HepG2 (cell line): ENCODE results near the gene IL17C. TPM values are rescaled to one million over a fixed set of nuclear protein-coding genes. Genes with fewer than 3 reads are reported as not detected.
A peak's percentile ranks its signal among the peaks of the same experiment; 100 is the strongest.

ENCODE experiments used
- ATAC-seq: fragments of 200-7000 bp; cut with Tn5 transposase; 3 replicates; pipeline ENCODE4 v1.9.1; 2020; ENCODE audit warnings: mild to moderate bottlenecking, moderate library complexity
- BruUV-seq: library from RNA; stranded (reverse); fragments of 400-500 nt; replicated peaks from 2 replicates; lab custom pipeline; 2021; lab: Mats Ljungman, UMichigan
- CTCF ChIA-PET: fragments of 300-600 bp; formaldehyde crosslinking; extraction: SDS; loops from one replicate; lab custom pipeline; 2021; ENCODE audit warnings: low total read pairs, inconsistent platforms, low intra/inter-chr PET ratio; lab: Yijun Ruan, JAX
- POLR2A ChIA-PET: fragments of 350-600 bp; sonication (Branson Sonifier 250); formaldehyde crosslinking; loops from one replicate; lab custom pipeline; 2020; ENCODE audit warnings: antibody characterized with exemption, inconsistent platforms; lab: Yijun Ruan, JAX
- DNase-seq: peaks from one replicate; pipeline ENCODE4 v3.0.0-alpha.2; 2015; ENCODE audit warnings: low spot score
- FAIRE-seq: peaks from 3 replicates; lab custom pipeline; 2011; peaks lifted over from hg19 to GRCh38; lab: Jason Lieb, UNC
- H2AFZ ChIP-seq: one replicate; pipeline ENCODE4 v1.6.1; 2011; ENCODE audit warnings: low read length, inconsistent platforms
- H3K27ac ChIP-seq: fragments of 300-600 bp; 3 replicates; pipeline ENCODE4 v1.8.0; 2011; ENCODE audit warnings: mixed run types, mild to moderate bottlenecking, mixed read lengths, low read length, inconsistent platforms; ENCODE audit not compliant: insufficient read depth; ENCODE audit errors: extremely low read length
- H3K27me3 ChIP-seq, 2 experiments: fragments of 200-600 bp in 1 of 2; 2 replicates in 1 of 2; 3 replicates in 1 of 2; pipeline versions ENCODE4 v1.6.0 to v1.8.0; 2011; ENCODE audit warnings: low read length in 2 of 2, mild to moderate bottlenecking in 2 of 2, moderate library complexity in 2 of 2, inconsistent platforms in 1 of 2; ENCODE audit not compliant: insufficient read depth in 2 of 2, control insufficient read depth in 1 of 2
- H3K36me3 ChIP-seq, 2 experiments: fragments of 200-600 bp in 1 of 2; replicated peaks in 1 of 2; 2 replicates in 1 of 2; 3 replicates in 1 of 2; pipeline versions ENCODE4 v1.5.1 to v1.8.0; 2011; ENCODE audit warnings: low read length in 2 of 2, inconsistent platforms in 1 of 2; ENCODE audit not compliant: insufficient read depth in 2 of 2, control insufficient read depth in 1 of 2
- H3K4me1 ChIP-seq: 2 replicates; pipeline ENCODE4 v1.5.1; 2012; ENCODE audit warnings: low read length, inconsistent platforms; ENCODE audit not compliant: insufficient read depth
- H3K4me2 ChIP-seq: 2 replicates; pipeline ENCODE4 v1.6.0; 2011; ENCODE audit warnings: low read depth, low read length, inconsistent platforms
- H3K4me3 ChIP-seq, 3 experiments: fragments of 200-600 bp in 1 of 3; sonication (generic), shearing (Covaris generic) in 1 of 3; replicated peaks in 1 of 3; 2 replicates each; pipeline ENCODE4 v1.5.1; 2011 to 2016; ENCODE audit warnings: low read length in 3 of 3, inconsistent platforms in 2 of 3, low read depth in 2 of 3, mild to moderate bottlenecking in 2 of 3, control low read depth in 1 of 3, mixed read lengths in 1 of 3; ENCODE audit not compliant: insufficient read depth in 1 of 3
- H3K79me2 ChIP-seq: one replicate; pipeline ENCODE4 v1.6.1; 2011; ENCODE audit warnings: low read length, inconsistent platforms; ENCODE audit not compliant: insufficient read depth
- H3K9ac ChIP-seq: 2 replicates; pipeline ENCODE4 v1.6.0; 2011; ENCODE audit warnings: mild to moderate bottlenecking, low read depth, low read length, inconsistent platforms; ENCODE audit not compliant: insufficient read depth
- H3K9me3 ChIP-seq: 2 replicates; pipeline ENCODE4 v1.5.1; 2012; ENCODE audit warnings: mild to moderate bottlenecking, low read length
- H4K20me1 ChIP-seq: 2 replicates; pipeline ENCODE4 v1.6.0; 2011; ENCODE audit warnings: inconsistent platforms, mild to moderate bottlenecking, low read length, moderate library complexity; ENCODE audit not compliant: insufficient read depth
- ARNTL ChIP-seq: sonication (generic); formaldehyde crosslinking; IDR thresholded peaks from 2 replicates; pipeline ENCODE4 v1.4.0; 2020; ENCODE audit warnings: mild to moderate bottlenecking, missing genetic modification reagents
- HMGXB4 ChIP-seq, 2 experiments: sonication (generic) in 1 of 2; formaldehyde crosslinking in 1 of 2; IDR thresholded peaks; 2 replicates each; pipeline versions ENCODE4 v1.4.0 to v1.6.1; 2018 to 2020; ENCODE audit warnings: missing genetic modification reagents in 2 of 2, borderline replicate concordance in 1 of 2, low read depth in 1 of 2, mild to moderate bottlenecking in 1 of 2, missing biosample characterization in 1 of 2
- KDM4B ChIP-seq: sonication (generic); formaldehyde crosslinking; IDR thresholded peaks from 2 replicates; pipeline ENCODE4 v1.4.0; 2020; ENCODE audit warnings: missing genetic modification reagents
- PITX1 ChIP-seq: sonication (generic); formaldehyde crosslinking; IDR thresholded peaks from 2 replicates; pipeline ENCODE4 v1.5.1; 2020; ENCODE audit warnings: mild to moderate bottlenecking, missing genetic modification reagents
- PRDM10 ChIP-seq: sonication (generic); formaldehyde crosslinking; IDR thresholded peaks from 2 replicates; pipeline ENCODE4 v1.4.0; 2020; ENCODE audit warnings: low read depth, missing genetic modification reagents
- PREB ChIP-seq: sonication (generic); formaldehyde crosslinking; IDR thresholded peaks from 2 replicates; pipeline ENCODE4 v1.4.0; 2020; ENCODE audit warnings: missing genetic modification reagents
- TP53 ChIP-seq: sonication (generic); formaldehyde crosslinking; conservative IDR thresholded peaks from 2 replicates; pipeline ENCODE4 v1.4.0; 2020; ENCODE audit warnings: missing genetic modification reagents
- ZC3H4 ChIP-seq: sonication (generic); formaldehyde crosslinking; IDR thresholded peaks from 2 replicates; pipeline ENCODE4 v1.4.0; 2020; ENCODE audit warnings: missing genetic modification reagents, borderline replicate concordance
- ZNF597 ChIP-seq: sonication (generic); formaldehyde crosslinking; IDR thresholded peaks from 2 replicates; pipeline ENCODE4 v1.5.0; 2020; ENCODE audit warnings: missing genetic modification reagents
- ZSCAN20 ChIP-seq: sonication (generic); formaldehyde crosslinking; IDR thresholded peaks from 2 replicates; pipeline ENCODE4 v1.4.0; 2020; ENCODE audit warnings: missing genetic modification reagents, mild to moderate bottlenecking, borderline replicate concordance
- WGBS: methylation state at CpG from one replicate; pipeline ENCODE4 v1.1.6; 2017; ENCODE audit warnings: low lambda C conversion rate; 5-methylcytosine and 5-hydroxymethylcytosine counted together
- in situ Hi-C: cut with HindIII; loops from 2 replicates; pipeline ENCODE4 v1.10.0; 2017; ENCODE audit warnings: low pct_unique_long_range_greater_than_20kb; ENCODE audit not compliant: extremely low pct_ligation_motif_present
- intact Hi-C: fragments of 100-400 bp; cut with micrococcal nuclease; formaldehyde crosslinking; loops from one replicate; pipeline ENCODE4 v1.10.0; 2022; ENCODE audit not compliant: unreplicated experiment
- polyA plus RNA-seq, 8 experiments: library from polyadenylated mRNA; depleted of rRNA in 3 of 8; stranded (reverse) in 7 of 8; unstranded in 1 of 8; fragments of >200 nt; fragmentation: Illumina TruSeq in 4 of 8; extraction: Trizol in 4 of 8; gene quantifications; 2 replicates each; pipeline versions ENCODE4 v1.2.1 to v1.2.3, GENCODE V29; 2011 to 2016; ENCODE audit warnings: low read depth in 4 of 8, missing spikeins in 1 of 8, mixed read lengths in 1 of 8; ENCODE audit not compliant: insufficient read depth in 1 of 8
- total RNA-seq, 5 experiments: library from RNA; depleted of rRNA; stranded (reverse); fragments of >200 nt; fragmentation: Illumina TruSeq; extraction: Trizol; gene quantifications; 2 replicates each; pipeline ENCODE4 v1.2.3, GENCODE V29; 2016; ENCODE audit warnings: low read depth in 1 of 5

IL17C gene
- total and polyA plus RNA-seq, 2 of the 13 experiments (the other 11 are each of a cell fraction or from before 2014, with no cell fraction given) = not detected

GRCh38 chr16:88600539-88600896 lies 37.9 kb upstream of the IL17C start (continued):
- no peak for TF ChIP-seq HMGXB4 (CRISPR knock-in tag; IDR thresholded peaks at IDR 0.05; ENCODE audit: borderline replicate concordance in 1 of 2, low read depth in 1 of 2)
- no peak for TF ChIP-seq KDM4B (CRISPR knock-in tag)

GRCh38 chr16:88601313-88602036 lies 36.9 kb upstream of the IL17C start:
- no peak for ATAC-seq
- ChIA-PET CTCF (no interaction called here), POLR2A (no interaction called here)
- WGBS = 95% methylated on average over 9 of the region's 9 CpGs
- no peak for DNase-seq
- peaks cover 36% of the 10 kb centered on the region for H3K4me1 ChIP-seq
- H3K4me3 ChIP-seq = no peak overlapping the region
- in situ Hi-C loops (no loop called here), intact Hi-C loops (no loop called here)
- no peak for TF ChIP-seq PITX1
- no peak for TF ChIP-seq ZSCAN20 (CRISPR knock-in tag)
- no peak for TF ChIP-seq PRDM10
- no peak for TF ChIP-seq ARNTL
- no peak for TF ChIP-seq TP53 (CRISPR knock-in tag)
- TF ChIP-seq PREB (CRISPR knock-in tag) = no peak
- TF ChIP-seq ZC3H4 (CRISPR knock-in tag) = no peak
- no peak for TF ChIP-seq ZNF597 (CRISPR knock-in tag)
- BruUV-seq = no TSS peak
- no peak overlapping the region for H2AFZ ChIP-seq
- no peak overlapping the region for H3K9ac ChIP-seq
- FAIRE-seq = no peak
- H3K4me2 ChIP-seq = no peak overlapping the region
- H3K9me3 ChIP-seq = no peaks in the 10 kb centered on the region
- H3K36me3 ChIP-seq = peaks cover 40 to 69% of the 10 kb centered on the region in 2 experiments
- H3K79me2 ChIP-seq = peaks cover 3% of the 10 kb centered on the region
- H3K27me3 ChIP-seq = no peaks in the 10 kb centered on the region
- H3K27ac ChIP-seq = peak overlapping the region; percentile 35
- peaks cover 3% of the 10 kb centered on the region for H4K20me1 ChIP-seq
